HCT116 (cell line): Measurements from ENCODE around the gene GSN. TPM values are rescaled to one million over a fixed set of nuclear protein-coding genes. Genes with fewer than 3 reads are reported as not detected.

ENCODE experiments used
- ATAC-seq: fragments of 200-7000 bp; cut with Tn5 transposase; 2 replicates; pipeline ENCODE4 v1.9.1; 2020; ENCODE audit warnings: mild to moderate bottlenecking, moderate library complexity
- BruUV-seq: library from RNA; stranded (reverse); fragments of 400-500 nt; replicated peaks from 2 replicates; lab custom pipeline; 2021; lab: Mats Ljungman, UMichigan
- CTCF ChIA-PET: fragments of 300-600 bp; sonication (Branson Sonifier 250); formaldehyde crosslinking; loops from one replicate; lab custom pipeline; 2021; ENCODE audit warnings: antibody characterized with exemption; lab: Charles Lee
- POLR2A ChIA-PET: fragments of 300-600, 350-600 bp; sonication (Branson Sonifier 250); formaldehyde crosslinking; loops from one replicate; lab custom pipeline; 2021; ENCODE audit warnings: antibody characterized with exemption; lab: Charles Lee
- RAD21 ChIA-PET, 2 experiments: fragments of 300-600 bp; sonication (Branson Sonifier 250); formaldehyde crosslinking; loops; one replicate each; lab custom pipeline; 2023; ENCODE audit warnings: low total read pairs in 2 of 2; ENCODE audit not compliant: uncharacterized antibody in 2 of 2, unreplicated experiment in 2 of 2, low non-redundant PET in 1 of 2; lab: Charles Lee
- DNase-seq: peaks from one replicate; pipeline ENCODE4 v3.0.0-alpha.2; 2010; ENCODE audit warnings: low read depth, low spot score
- H2AFZ ChIP-seq: fragments of 200-600 bp; shearing (Covaris generic), sonication (generic); 2 replicates; pipeline ENCODE4 v1.6.1; 2017; ENCODE audit warnings: low read depth, mixed run types, mixed read lengths, antibody characterized with exemption, low read length; ENCODE audit not compliant: poor library complexity, severe bottlenecking
- H3K27ac ChIP-seq: 2 replicates; pipeline ENCODE4 v1.5.1; 2012; ENCODE audit warnings: low read depth, low read length
- H3K27me3 ChIP-seq: fragments of 200-600 bp; sonication (generic); 2 replicates; pipeline ENCODE4 v1.6.1; 2016; ENCODE audit warnings: mixed run types, low read length, mixed read lengths; ENCODE audit not compliant: insufficient read depth
- H3K36me3 ChIP-seq, 2 experiments: fragments of 200-500 bp in 1 of 2; fragments of 200-600 bp in 1 of 2; sonication (Bioruptor generic) in 1 of 2; sonication (generic) in 1 of 2; 2 replicates each; pipeline versions ENCODE4 v1.5.1 to v1.6.1; 2014 to 2016; ENCODE audit warnings: low read length in 2 of 2, inconsistent platforms in 1 of 2, mixed read lengths in 1 of 2, mixed run types in 1 of 2; ENCODE audit not compliant: insufficient read depth in 2 of 2, control insufficient read depth in 1 of 2
- H3K4me1 ChIP-seq, 2 experiments: fragments of 200-600 bp in 1 of 2; sonication (generic) in 1 of 2; 2 replicates each; pipeline versions ENCODE4 v1.5.1 to v1.6.1; 2012 to 2017; ENCODE audit warnings: low read length in 2 of 2, inconsistent platforms in 1 of 2, mild to moderate bottlenecking in 1 of 2, mixed read lengths in 1 of 2, mixed run types in 1 of 2, moderate library complexity in 1 of 2; ENCODE audit not compliant: insufficient read depth in 2 of 2, control insufficient read depth in 1 of 2
- H3K4me2 ChIP-seq: fragments of 200-600 bp; sonication (generic); 2 replicates; pipeline ENCODE4 v1.6.1; 2017; ENCODE audit warnings: mixed run types, low read length, mixed read lengths
- H3K4me3 ChIP-seq, 2 experiments: fragments of 200-600 bp in 1 of 2; sonication (generic) in 1 of 2; replicated peaks in 1 of 2; 2 replicates each; pipeline ENCODE4 v1.5.1; 2011 to 2016; ENCODE audit warnings: low read length in 2 of 2, control low read depth in 1 of 2, low read depth in 1 of 2, mild to moderate bottlenecking in 1 of 2, mixed read lengths in 1 of 2, mixed run types in 1 of 2
- H3K79me2 ChIP-seq: fragments of 200-600 bp; sonication (generic); 2 replicates; pipeline ENCODE4 v1.6.1; 2017; ENCODE audit warnings: mild to moderate bottlenecking, mixed run types, low read length, moderate library complexity, mixed read lengths; ENCODE audit not compliant: insufficient read depth
- H3K9ac ChIP-seq: fragments of 200-600 bp; sonication (generic); 2 replicates; pipeline ENCODE4 v1.6.1; 2016; ENCODE audit warnings: low read length, mixed read lengths
- H3K9me2 ChIP-seq: fragments of 200-600 bp; sonication (generic), shearing (Covaris generic); 2 replicates; pipeline ENCODE4 v1.6.1; 2017; ENCODE audit warnings: mixed run types, mild to moderate bottlenecking, moderate library complexity; ENCODE audit not compliant: insufficient read depth
- H3K9me3 ChIP-seq, 2 experiments: fragments of 200-500 bp in 1 of 2; fragments of 200-600 bp in 1 of 2; sonication (Bioruptor generic) in 1 of 2; sonication (generic) in 1 of 2; 2 replicates each; pipeline ENCODE4 v1.6.1; 2014 to 2017; ENCODE audit warnings: low read length in 2 of 2, mixed read lengths in 2 of 2, inconsistent platforms in 1 of 2, low read depth in 1 of 2, mild to moderate bottlenecking in 1 of 2, mixed run types in 1 of 2, moderate library complexity in 1 of 2; ENCODE audit not compliant: control insufficient read depth in 1 of 2, insufficient read depth in 1 of 2
- H4K20me1 ChIP-seq: fragments of 200-600 bp; sonication (generic), shearing (Covaris generic); 2 replicates; pipeline ENCODE4 v1.6.1; 2017; ENCODE audit warnings: mixed run types, mild to moderate bottlenecking, moderate library complexity; ENCODE audit not compliant: insufficient read depth
- CTCF ChIP-seq, 3 experiments: fragments of 200-600 bp in 1 of 3; sonication (generic) in 1 of 3; IDR thresholded peaks in 2 of 3; conservative IDR thresholded peaks in 1 of 3; 2 replicates each; pipeline ENCODE4 v1.5.1; 2012 to 2017; ENCODE audit warnings: low read depth in 2 of 3, low read length in 2 of 3, antibody characterized with exemption in 1 of 3, borderline replicate concordance in 1 of 3, control low read depth in 1 of 3, mild to moderate bottlenecking in 1 of 3, mixed read lengths in 1 of 3, mixed run types in 1 of 3, moderate library complexity in 1 of 3; ENCODE audit not compliant: insufficient read depth in 1 of 3
- EGR1 ChIP-seq: IDR thresholded peaks from 2 replicates; pipeline ENCODE4 v1.6.1; 2012; ENCODE audit warnings: low read depth
- ELF1 ChIP-seq: IDR thresholded peaks from 2 replicates; pipeline ENCODE4 v1.6.1; 2012; ENCODE audit warnings: low read depth, borderline replicate concordance
- POLR2A ChIP-seq: IDR thresholded peaks from 2 replicates; pipeline ENCODE4 v1.7.0; 2011; ENCODE audit warnings: borderline replicate concordance; ENCODE audit not compliant: insufficient read depth, insufficient read length; ENCODE audit errors: extremely low read depth
- POLR2AphosphoS5 ChIP-seq: IDR thresholded peaks from 2 replicates; pipeline ENCODE4 v1.6.1; 2011; ENCODE audit warnings: mild to moderate bottlenecking, low read depth, low read length, moderate library complexity
- REST ChIP-seq: IDR thresholded peaks from 2 replicates; pipeline ENCODE4 v1.6.1; 2012; ENCODE audit warnings: low read depth
- SIN3A ChIP-seq: IDR thresholded peaks from 2 replicates; pipeline ENCODE4 v1.6.1; 2012; ENCODE audit warnings: low read depth
- SP1 ChIP-seq: IDR thresholded peaks from 2 replicates; pipeline ENCODE4 v1.6.1; 2012; ENCODE audit warnings: low read depth
- TCF7L2 ChIP-seq: IDR thresholded peaks from 2 replicates; pipeline ENCODE4 v1.7.0; 2011; ENCODE audit warnings: borderline replicate concordance, inconsistent platforms; ENCODE audit not compliant: insufficient read depth, insufficient read length; ENCODE audit errors: extremely low read depth
- YY1 ChIP-seq: IDR thresholded peaks from 2 replicates; pipeline ENCODE4 v1.6.1; 2011; ENCODE audit warnings: low read length, low read depth, moderate library complexity, mild to moderate bottlenecking; ENCODE audit not compliant: insufficient replicate concordance; ENCODE audit errors: extremely low read depth
- ZFX ChIP-seq: fragments of 450-650 bp; IDR thresholded peaks from 2 replicates; pipeline ENCODE4 v1.6.1; 2017
- ZNF274 ChIP-seq: fragments of 200-500 bp; sonication (Bioruptor generic); IDR thresholded peaks from 2 replicates; pipeline ENCODE4 v1.6.1; 2014; ENCODE audit warnings: mild to moderate bottlenecking, low read depth, low read length, inconsistent platforms
- intact Hi-C: fragments of 100-400 bp; cut with micrococcal nuclease; formaldehyde crosslinking; loops from 2 replicates; pipeline ENCODE4 v1.10.0; 2022
- total RNA-seq: library from RNA; stranded (reverse); gene quantifications from one replicate; pipeline ENCODE4 v1.2.1, GENCODE V29; 2021; ENCODE audit not compliant: unreplicated experiment

GSN gene
- total RNA-seq, 1 experiment from 2014 or later: 71.3 TPM

- POLR2A ChIA-PET: no interaction called here
- BruUV-seq: no TSS peak
- no peaks in the 10 kb centered on the region for H3K79me2 ChIP-seq
Observed at GRCh38 chr9:121242959-121243346, 25.0 kb upstream of the GSN start.

More at GRCh38 chr9:121242959-121243346, 25.0 kb upstream of the GSN start:
- Histone ChIP-seq H3K36me3 (no peaks in the 10 kb centered on the region), H2AFZ (no peak overlapping the region), H3K9me3 (no peaks in the 10 kb centered on the region; a peak in 1 of 4 replicates), H3K4me3 (no peak overlapping the region), H3K4me2 (no peak overlapping the region), H3K27me3 (no peaks in the 10 kb centered on the region), H3K9me2 (no peaks in the 10 kb centered on the region), H3K9ac (no peak overlapping the region), H4K20me1 (no peaks in the 10 kb centered on the region), H3K4me1 (no peaks in the 10 kb centered on the region)
- RAD21 ChIA-PET: no interaction called here
- no peak for ATAC-seq
- no peak for DNase-seq
- intact Hi-C loops: no loop called here
- CTCF ChIA-PET: no interaction called here
- TF ChIP-seq POLR2AphosphoS5 (no peak), YY1 (no peak), SIN3A (no peak), ZNF274 (no peak), EGR1 (no peak), SP1 (no peak), TCF7L2 (no peak), POLR2A (no peak), REST (no peak), CTCF (IDR thresholded peaks at IDR 0.05 in 2 of 3, conservative IDR thresholded peaks at IDR 0.05 in 1 of 3; ENCODE audit: borderline replicate concordance in 1 of 3, insufficient read depth in 1 of 3, low read depth in 2 of 3, low read length in 2 of 3) (no peak), ZFX (no peak), ELF1 (no peak)
- TF ChIP-seq, all 23 proteins: peak for 0
- no peak overlapping the region for H3K27ac ChIP-seq
